OCI-LY7 (cell line): ENCODE results near the gene CRMP1.

ENCODE experiments used
- EZH2phosphoT487 ChIP-seq: fragments of 200-600 bp; sonication (generic); IDR thresholded peaks from 2 replicates; pipeline ENCODE4 v1.6.1; 2018; ENCODE audit warnings: low read depth, borderline replicate concordance, mild to moderate bottlenecking, mixed run types, antibody characterized with exemption, low read length, moderate library complexity, mixed read lengths
- TF ChIP-seq, protein P1 (sequence below): fragments of 200-600 bp; sonication (generic); conservative IDR thresholded peaks from 2 replicates; pipeline ENCODE4 v1.5.1; 2014; ENCODE audit warnings: mild to moderate bottlenecking, antibody characterized with exemption, low read length, moderate library complexity, mixed read lengths

DNA sequence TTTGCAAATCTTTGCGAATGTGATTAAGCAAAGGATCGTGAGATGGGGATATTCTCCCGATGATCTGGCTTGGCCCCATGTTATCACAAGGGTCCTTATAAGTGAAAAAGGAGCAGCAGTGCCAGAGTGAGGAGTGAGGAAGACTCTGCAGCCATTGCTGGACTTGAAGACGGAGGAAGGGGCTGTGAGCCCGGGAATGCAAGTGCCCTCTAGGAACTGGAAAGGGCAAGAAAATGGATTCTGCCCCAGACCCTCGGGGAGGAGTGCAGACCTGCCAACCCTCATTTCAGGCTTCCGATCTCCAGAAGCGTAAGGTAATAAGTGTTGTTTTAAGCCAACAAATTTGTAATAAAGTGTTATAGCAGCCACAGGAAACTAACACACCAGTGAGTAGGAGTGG, 105.6 kb downstream of the CRMP1 start:
- TF ChIP-seq, protein P1, sequence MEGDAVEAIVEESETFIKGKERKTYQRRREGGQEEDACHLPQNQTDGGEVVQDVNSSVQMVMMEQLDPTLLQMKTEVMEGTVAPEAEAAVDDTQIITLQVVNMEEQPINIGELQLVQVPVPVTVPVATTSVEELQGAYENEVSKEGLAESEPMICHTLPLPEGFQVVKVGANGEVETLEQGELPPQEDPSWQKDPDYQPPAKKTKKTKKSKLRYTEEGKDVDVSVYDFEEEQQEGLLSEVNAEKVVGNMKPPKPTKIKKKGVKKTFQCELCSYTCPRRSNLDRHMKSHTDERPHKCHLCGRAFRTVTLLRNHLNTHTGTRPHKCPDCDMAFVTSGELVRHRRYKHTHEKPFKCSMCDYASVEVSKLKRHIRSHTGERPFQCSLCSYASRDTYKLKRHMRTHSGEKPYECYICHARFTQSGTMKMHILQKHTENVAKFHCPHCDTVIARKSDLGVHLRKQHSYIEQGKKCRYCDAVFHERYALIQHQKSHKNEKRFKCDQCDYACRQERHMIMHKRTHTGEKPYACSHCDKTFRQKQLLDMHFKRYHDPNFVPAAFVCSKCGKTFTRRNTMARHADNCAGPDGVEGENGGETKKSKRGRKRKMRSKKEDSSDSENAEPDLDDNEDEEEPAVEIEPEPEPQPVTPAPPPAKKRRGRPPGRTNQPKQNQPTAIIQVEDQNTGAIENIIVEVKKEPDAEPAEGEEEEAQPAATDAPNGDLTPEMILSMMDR = no peak
- no peak for TF ChIP-seq EZH2phosphoT487
